Natural killer cell treated with Interleukin-12 subunit alpha and Interleukin-12 subunit beta and Interleukin-15 and Interleukin-18, amount 100 ng/mL, for 72 hours (primary cell): ENCODE results near the gene GVQW3. TPM values are rescaled to one million over a fixed set of nuclear protein-coding genes. Genes with fewer than 3 reads are reported as not detected.
"Not testable (repeated sequence)": the region's sequence is repeated elsewhere in the genome, so short reads cannot be mapped to it uniquely, and the experiment has no call there.

ENCODE experiments used
- ATAC-seq, 2 donors: fragments of 150-1000 bp; cut with Tn5 transposase in 1 of 2; sonication (Bioruptor Pico), chemical (Tn5 transposase) in 1 of 2; 2 replicates each; pipeline ENCODE4 v1.10.0; 2021
- DNase-seq: peaks from one replicate; pipeline ENCODE4 v3.0.0; 2022; ENCODE audit warnings: low spot score
- H3K27ac Mint-ChIP-seq, 2 donors: 1 replicate in 1 of 2; 2 replicates in 1 of 2; pipeline ENCODE4 v1.8.0; 2022; ENCODE audit warnings: mixed read lengths in 2 of 2, mild to moderate bottlenecking in 1 of 2, moderate library complexity in 1 of 2
- H3K27me3 Mint-ChIP-seq, 2 donors: 1 replicate in 1 of 2; 2 replicates in 1 of 2; pipeline ENCODE4 v1.8.0; 2022; ENCODE audit warnings: mixed read lengths in 2 of 2
- H3K36me3 Mint-ChIP-seq: one replicate; pipeline ENCODE4 v1.8.0; 2022; ENCODE audit warnings: mixed read lengths
- H3K4me1 Mint-ChIP-seq, 2 donors: 1 replicate in 1 of 2; 2 replicates in 1 of 2; pipeline ENCODE4 v1.8.0; 2022; ENCODE audit warnings: low read depth in 2 of 2, mixed read lengths in 2 of 2, mild to moderate bottlenecking in 1 of 2
- H3K4me3 Mint-ChIP-seq: one replicate; pipeline ENCODE4 v1.8.0; 2022; ENCODE audit warnings: mixed read lengths
- H3K9me3 Mint-ChIP-seq: 2 replicates; pipeline ENCODE4 v1.8.0; 2022; ENCODE audit warnings: mixed read lengths
- total RNA-seq, 2 donors: library from RNA; stranded (reverse); gene quantifications; one replicate each; pipeline ENCODE4 v1.2.3, GENCODE V29; 2022

Gene GVQW3
- total RNA-seq, 2 donors from 2014 or later, result 3.0 to 4.0 TPM

DNA sequence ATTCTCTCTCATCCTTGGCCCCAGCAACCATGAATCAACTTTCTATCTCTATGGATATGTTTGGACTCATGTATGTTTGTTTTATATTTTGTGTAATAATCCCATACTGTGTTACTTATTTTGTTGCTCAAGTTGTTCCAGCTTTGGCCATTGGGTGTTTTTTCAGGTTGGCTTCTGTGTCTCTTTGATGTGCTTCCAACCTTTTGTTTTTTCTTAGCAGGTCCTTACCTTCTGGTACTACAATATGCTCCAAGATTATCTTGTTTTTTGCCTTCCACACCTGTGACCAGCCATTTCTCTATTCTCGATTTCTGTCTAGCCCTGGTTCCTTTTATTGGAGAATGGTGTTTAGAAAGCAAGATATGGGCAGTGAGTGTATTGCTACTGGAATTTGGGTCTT is 14.2 kb downstream of the GVQW3 start:
- Mint-ChIP-seq H3K27me3 (peaks cover 0 to 2% of the 10 kb centered on the region in 2 donors), H3K9me3 (no peaks in the 10 kb centered on the region), H3K27ac (no peak overlapping the region), H3K4me1 (no peaks in the 10 kb centered on the region), H3K36me3 (no peaks in the 10 kb centered on the region), H3K4me3 (no peak overlapping the region)
- ATAC-seq (no peak), DNase-seq (no peak)

DNA sequence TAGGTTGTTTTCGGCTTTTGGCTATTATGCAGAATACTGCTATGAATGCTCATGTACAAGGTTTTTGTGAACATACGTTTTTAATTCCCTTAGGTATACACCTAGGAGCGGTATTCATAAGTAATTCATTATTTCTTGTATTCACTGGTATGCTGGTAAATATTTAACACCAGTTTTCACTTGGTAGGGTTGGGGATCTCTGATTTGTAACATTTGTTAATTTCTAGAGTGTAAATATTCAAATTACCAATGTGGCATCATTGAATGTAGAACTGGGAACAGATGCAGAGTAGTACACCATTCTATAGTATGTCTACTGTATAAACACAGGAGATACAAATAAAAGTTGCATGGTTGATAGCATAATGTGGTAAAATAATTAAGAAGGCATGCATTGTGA is 16.3 kb downstream of the GVQW3 start:
- H3K4me3 Mint-ChIP-seq, result no peak overlapping the region
- H3K27me3 Mint-ChIP-seq, result peaks cover 0 to 2% of the 10 kb centered on the region in 2 donors
- no peak for ATAC-seq
- no peaks in the 10 kb centered on the region for H3K9me3 Mint-ChIP-seq
- DNase-seq, result no peak
- no peaks in the 10 kb centered on the region for H3K36me3 Mint-ChIP-seq
- no peak overlapping the region for H3K27ac Mint-ChIP-seq
- no peaks in the 10 kb centered on the region for H3K4me1 Mint-ChIP-seq

- Mint-ChIP-seq H3K27ac (no peak overlapping the region), H3K27me3 (peaks cover 0 to 6% of the 10 kb centered on the region in 2 donors), H3K36me3 (no peaks in the 10 kb centered on the region), H3K9me3 (no peaks in the 10 kb centered on the region), H3K4me1 (no peaks in the 10 kb centered on the region), H3K4me3 (no peak overlapping the region)
- ATAC-seq, result no peak
- no peak for DNase-seq
Measured at GRCh38 chr11:76400967-76401366, 19.8 kb downstream of the GVQW3 start.

DNA sequence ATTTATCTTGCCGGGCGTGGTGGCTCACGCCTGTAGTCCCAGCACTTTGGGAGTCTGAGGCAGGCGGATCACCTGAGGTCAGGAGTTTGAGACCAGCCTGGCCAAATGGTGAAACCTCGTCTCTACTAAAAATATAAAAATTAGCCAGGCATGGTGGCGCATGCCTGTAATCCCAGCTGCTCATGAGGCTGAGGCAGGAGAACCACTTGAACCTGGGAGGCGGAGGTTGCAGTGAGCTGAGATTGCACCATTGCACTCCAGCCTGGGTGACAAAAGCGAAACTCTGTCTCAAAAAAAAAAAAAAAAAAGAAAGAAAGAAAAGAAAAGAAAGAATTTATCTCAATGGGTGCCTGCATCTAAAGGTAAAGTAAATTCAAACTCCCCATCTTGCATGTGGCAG is 20.4 kb downstream of the GVQW3 start:
- H3K36me3 Mint-ChIP-seq, H3K4me3 Mint-ChIP-seq, ATAC-seq, DNase-seq, H3K9me3 Mint-ChIP-seq, H3K27me3 Mint-ChIP-seq, H3K27ac Mint-ChIP-seq, H3K4me1 Mint-ChIP-seq: not testable (repeated sequence)

GRCh38 chr11:76406359-76406758 is 25.2 kb downstream of the GVQW3 start:
- Mint-ChIP-seq H3K36me3 (no peaks in the 10 kb centered on the region), H3K4me1 (no peaks in the 10 kb centered on the region), H3K9me3 (no peaks in the 10 kb centered on the region), H3K27me3 (peaks cover 0 to 8% of the 10 kb centered on the region in 2 donors), H3K4me3 (no peak overlapping the region), H3K27ac (no peak overlapping the region)
- ATAC-seq, result no peak
- no peak for DNase-seq

DNA sequence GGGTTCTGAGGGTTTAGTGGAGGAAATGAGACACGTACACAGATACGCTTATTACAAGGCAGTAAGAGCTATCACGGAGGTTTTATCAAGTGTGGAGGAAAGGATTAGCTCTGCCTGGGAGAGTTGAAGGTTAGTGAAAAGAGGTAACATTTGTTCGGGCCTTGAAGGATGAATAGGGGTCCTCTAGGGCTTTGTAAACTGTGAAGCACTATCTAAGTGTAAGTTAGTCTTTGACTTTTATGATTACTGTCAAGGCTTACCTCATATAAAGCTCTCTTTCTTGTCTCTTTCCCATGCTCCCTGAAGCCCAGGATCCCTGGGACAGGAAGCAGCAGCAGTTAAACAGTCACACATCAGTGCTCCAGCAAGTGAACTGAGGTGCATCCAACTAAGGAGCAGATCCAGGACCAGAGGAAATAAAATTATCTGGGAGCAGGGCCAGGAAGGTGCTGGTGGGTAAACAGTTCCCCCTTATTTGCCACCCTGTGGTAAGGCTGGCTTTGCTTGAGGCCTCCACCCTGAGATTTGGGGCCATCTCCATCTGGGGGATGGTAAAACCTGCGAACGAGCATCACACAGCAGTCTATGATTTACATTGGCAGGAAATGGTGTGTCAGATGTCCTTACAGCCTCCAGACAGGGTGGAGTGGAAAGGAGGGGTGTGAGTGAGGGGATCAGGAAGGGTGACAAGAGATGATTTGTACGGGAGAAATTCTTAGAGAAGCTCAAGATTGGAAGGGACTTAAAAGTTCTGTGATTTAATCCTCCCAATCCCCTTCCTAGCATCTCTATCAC is 27.2 kb downstream of the GVQW3 start:
- no peaks in the 10 kb centered on the region for H3K36me3 Mint-ChIP-seq
- H3K27me3 Mint-ChIP-seq, result peaks cover 0 to 8% of the 10 kb centered on the region in 2 donors
- no peaks in the 10 kb centered on the region for H3K9me3 Mint-ChIP-seq
- H3K4me3 Mint-ChIP-seq, result no peak overlapping the region
- H3K4me1 Mint-ChIP-seq, result no peaks in the 10 kb centered on the region
- ATAC-seq (no peak), DNase-seq (no peak)
- no peak overlapping the region for H3K27ac Mint-ChIP-seq

GRCh38 chr11:76410851-76411357 is 29.8 kb downstream of the GVQW3 start:
- DNase-seq, result no peak
- Mint-ChIP-seq H3K27ac (no peak overlapping the region), H3K4me3 (no peak overlapping the region), H3K4me1 (no peaks in the 10 kb centered on the region), H3K27me3 (peaks cover 7 to 10% of the 10 kb centered on the region in 2 donors), H3K36me3 (no peaks in the 10 kb centered on the region), H3K9me3 (no peaks in the 10 kb centered on the region)
- ATAC-seq, result no peak

GRCh38 chr11:76415073-76415472 is 34.0 kb downstream of the GVQW3 start:
- H3K36me3 Mint-ChIP-seq, result no peaks in the 10 kb centered on the region
- no peaks in the 10 kb centered on the region for H3K9me3 Mint-ChIP-seq
- H3K27ac Mint-ChIP-seq, result no peak overlapping the region
- peaks cover 14 to 28% of the 10 kb centered on the region in 2 donors for H3K27me3 Mint-ChIP-seq
- H3K4me3 Mint-ChIP-seq, result no peak overlapping the region
- ATAC-seq, result no peak
- H3K4me1 Mint-ChIP-seq, result no peaks in the 10 kb centered on the region
- no peak for DNase-seq

GRCh38 chr11:76419896-76420295 is 38.8 kb downstream of the GVQW3 start:
- H3K9me3 Mint-ChIP-seq, result no peaks in the 10 kb centered on the region
- H3K4me1 Mint-ChIP-seq, result peaks cover 6 to 8% of the 10 kb centered on the region in 2 donors
- H3K27me3 Mint-ChIP-seq, result peaks cover 16 to 18% of the 10 kb centered on the region in 2 donors
- no peak overlapping the region for H3K4me3 Mint-ChIP-seq
- H3K27ac Mint-ChIP-seq, result no peak overlapping the region
- no peaks in the 10 kb centered on the region for H3K36me3 Mint-ChIP-seq
- no peak for ATAC-seq
- DNase-seq, result no peak

GRCh38 chr11:76424379-76424778 is 43.3 kb downstream of the GVQW3 start:
- no peak for DNase-seq

DNA sequence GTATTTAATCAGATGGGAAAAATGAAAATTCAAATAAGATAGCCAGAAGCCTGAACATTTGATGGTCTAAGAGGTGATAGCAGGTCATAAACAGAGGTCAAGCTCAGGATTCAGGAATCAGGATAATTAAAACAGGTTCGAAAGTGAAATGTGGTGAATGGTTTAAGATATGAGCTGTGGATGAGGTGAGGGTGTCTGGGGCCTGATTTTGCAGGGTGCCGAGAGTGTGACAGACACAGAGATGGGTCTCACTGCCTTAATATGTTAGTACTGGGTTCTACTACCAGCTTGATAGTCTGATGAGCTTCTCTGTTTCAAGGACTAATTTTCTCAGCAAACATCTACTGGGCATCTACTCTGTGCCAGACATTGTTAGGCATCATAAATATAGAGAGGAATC is 43.8 kb downstream of the GVQW3 start:
- no peak for ATAC-seq
- Mint-ChIP-seq H3K4me3 (peak overlapping the region; percentile 0), H3K27ac (no peak overlapping the region), H3K4me1 (peaks cover 6 to 8% of the 10 kb centered on the region in 2 donors), H3K36me3 (no peaks in the 10 kb centered on the region), H3K27me3 (peaks cover 0 to 10% of the 10 kb centered on the region in 2 donors), H3K9me3 (no peaks in the 10 kb centered on the region)
- DNase-seq, result no peak

More at GRCh38 chr11:76424379-76424778, 43.3 kb downstream of the GVQW3 start:
- no peaks in the 10 kb centered on the region for H3K36me3 Mint-ChIP-seq
- H3K4me3 Mint-ChIP-seq, result peak overlapping the region; percentile 0
- peak in 1 of 2 donors; percentile 64 for ATAC-seq
- H3K4me1 Mint-ChIP-seq, result peaks cover 6 to 8% of the 10 kb centered on the region in 2 donors
- no peak overlapping the region for H3K27ac Mint-ChIP-seq
- H3K9me3 Mint-ChIP-seq, result no peaks in the 10 kb centered on the region
- H3K27me3 Mint-ChIP-seq, result peaks cover 0 to 10% of the 10 kb centered on the region in 2 donors

- H3K4me1 Mint-ChIP-seq, result peaks cover 6 to 8% of the 10 kb centered on the region in 2 donors
- ATAC-seq (no peak), DNase-seq (no peak)
- peaks cover 0 to 10% of the 10 kb centered on the region in 2 donors for H3K27me3 Mint-ChIP-seq
- no peak overlapping the region for H3K4me3 Mint-ChIP-seq
- no peaks in the 10 kb centered on the region for H3K9me3 Mint-ChIP-seq
- H3K27ac Mint-ChIP-seq, result no peak overlapping the region
- H3K36me3 Mint-ChIP-seq, result no peaks in the 10 kb centered on the region
Measured at GRCh38 chr11:76426660-76427059, 45.5 kb downstream of the GVQW3 start.

- DNase-seq (no peak), ATAC-seq (no peak)
- no peaks in the 10 kb centered on the region for H3K9me3 Mint-ChIP-seq
- no peak overlapping the region for H3K27ac Mint-ChIP-seq
- no peak overlapping the region for H3K4me3 Mint-ChIP-seq
- no peaks in the 10 kb centered on the region for H3K36me3 Mint-ChIP-seq
- H3K4me1 Mint-ChIP-seq, result peaks cover 0 to under 1% of the 10 kb centered on the region in 2 donors
- H3K27me3 Mint-ChIP-seq, result peaks cover 0 to 3% of the 10 kb centered on the region in 2 donors
Measured at GRCh38 chr11:76436020-76436419, 54.9 kb downstream of the GVQW3 start.

DNA sequence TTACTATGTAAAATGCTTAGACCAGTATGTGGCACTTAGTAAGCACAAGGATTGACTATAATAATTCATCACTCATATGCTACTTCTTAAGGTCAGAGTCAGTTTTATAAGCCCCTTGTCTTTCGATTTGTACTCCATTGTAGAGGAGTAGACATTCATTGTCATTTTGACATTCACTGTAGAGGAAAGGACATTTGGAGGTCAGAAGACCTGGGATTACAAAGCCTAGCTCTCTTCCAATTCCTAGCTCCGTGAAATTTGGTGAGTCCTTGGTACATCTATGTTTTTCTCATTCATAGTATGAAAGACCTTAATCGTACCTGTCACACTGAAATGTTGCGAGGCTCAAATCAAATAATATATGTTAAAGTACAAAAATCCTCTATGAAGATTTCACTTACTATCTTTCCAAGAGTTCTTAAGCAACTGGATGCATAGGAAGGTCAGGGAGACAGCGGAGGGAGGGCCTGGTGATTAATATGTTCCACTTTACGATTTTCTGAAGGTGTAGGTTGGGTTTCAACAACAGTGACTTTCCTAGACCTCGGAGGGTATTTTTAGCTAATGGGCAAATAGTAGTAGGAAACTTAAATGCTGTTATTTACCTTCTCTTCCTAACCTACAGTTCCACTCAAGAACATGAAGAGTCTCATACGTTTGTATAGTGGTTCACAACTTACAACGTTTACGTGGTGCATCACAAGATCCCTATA is 62.3 kb downstream of the GVQW3 start:
- DNase-seq, result no peak
- no peak for ATAC-seq
- Mint-ChIP-seq H3K27me3 (no peaks in the 10 kb centered on the region), H3K9me3 (no peaks in the 10 kb centered on the region), H3K4me3 (peak overlapping the region; percentile 100), H3K4me1 (peaks cover 33 to 34% of the 10 kb centered on the region in 2 donors), H3K36me3 (peaks cover 12% of the 10 kb centered on the region), H3K27ac (peak overlapping the region; percentile 99)
